DND-41 (cell line): Measurements from ENCODE around the gene DLX5.

Source experiments
- EZH2 ChIP-seq: IDR thresholded peaks from 3 replicates; pipeline ENCODE4 v1.6.1; 2012; ENCODE audit warnings: borderline replicate concordance, low read depth, mild to moderate bottlenecking, moderate library complexity, low read length, inconsistent platforms; ENCODE audit not compliant: severe bottlenecking
- TF ChIP-seq, protein P1 (sequence below): IDR thresholded peaks from 2 replicates; pipeline ENCODE4 v1.5.1; 2012; ENCODE audit warnings: borderline replicate concordance, low read length, moderate library complexity, mild to moderate bottlenecking; ENCODE audit not compliant: poor library complexity, severe bottlenecking; ENCODE audit errors: extremely low read depth

DNA sequence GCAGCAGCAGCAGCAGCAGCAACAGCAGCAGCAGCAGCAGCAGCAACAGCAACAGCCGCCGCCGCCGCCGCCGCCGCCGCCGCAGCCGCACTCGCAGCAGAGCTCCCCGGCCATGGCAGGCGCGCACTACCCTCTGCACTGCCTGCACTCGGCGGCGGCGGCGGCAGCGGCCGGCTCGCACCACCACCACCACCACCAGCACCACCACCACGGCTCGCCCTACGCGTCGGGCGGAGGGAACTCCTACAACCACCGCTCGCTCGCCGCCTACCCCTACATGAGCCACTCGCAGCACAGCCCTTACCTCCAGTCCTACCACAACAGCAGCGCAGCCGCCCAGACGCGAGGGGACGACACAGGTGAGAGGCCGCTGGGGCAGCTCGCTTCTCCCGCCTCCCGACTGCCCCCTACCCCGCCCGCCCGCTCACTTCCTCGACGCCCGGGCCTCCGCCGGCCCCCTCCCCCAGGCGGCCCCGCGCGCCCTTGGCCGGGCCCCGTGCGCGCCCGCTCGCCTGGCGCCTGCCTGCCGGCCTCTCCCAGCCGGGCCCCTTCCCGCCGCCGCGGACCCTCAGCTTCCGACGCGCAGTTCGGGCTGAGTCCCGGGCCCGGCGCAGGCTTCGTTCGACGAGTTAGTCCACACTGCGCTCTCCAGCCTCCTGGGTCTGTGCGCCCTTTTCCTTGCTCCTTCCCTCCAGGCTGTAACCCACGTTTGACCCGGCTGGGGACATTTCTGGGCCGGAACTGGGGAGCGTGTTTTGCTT lies 18.4 kb downstream of the DLX5 start:
- TF ChIP-seq, protein P1, sequence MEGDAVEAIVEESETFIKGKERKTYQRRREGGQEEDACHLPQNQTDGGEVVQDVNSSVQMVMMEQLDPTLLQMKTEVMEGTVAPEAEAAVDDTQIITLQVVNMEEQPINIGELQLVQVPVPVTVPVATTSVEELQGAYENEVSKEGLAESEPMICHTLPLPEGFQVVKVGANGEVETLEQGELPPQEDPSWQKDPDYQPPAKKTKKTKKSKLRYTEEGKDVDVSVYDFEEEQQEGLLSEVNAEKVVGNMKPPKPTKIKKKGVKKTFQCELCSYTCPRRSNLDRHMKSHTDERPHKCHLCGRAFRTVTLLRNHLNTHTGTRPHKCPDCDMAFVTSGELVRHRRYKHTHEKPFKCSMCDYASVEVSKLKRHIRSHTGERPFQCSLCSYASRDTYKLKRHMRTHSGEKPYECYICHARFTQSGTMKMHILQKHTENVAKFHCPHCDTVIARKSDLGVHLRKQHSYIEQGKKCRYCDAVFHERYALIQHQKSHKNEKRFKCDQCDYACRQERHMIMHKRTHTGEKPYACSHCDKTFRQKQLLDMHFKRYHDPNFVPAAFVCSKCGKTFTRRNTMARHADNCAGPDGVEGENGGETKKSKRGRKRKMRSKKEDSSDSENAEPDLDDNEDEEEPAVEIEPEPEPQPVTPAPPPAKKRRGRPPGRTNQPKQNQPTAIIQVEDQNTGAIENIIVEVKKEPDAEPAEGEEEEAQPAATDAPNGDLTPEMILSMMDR: no peak
- TF ChIP-seq EZH2: no peak
